ENCODE measurements around the gene DLGAP3.

- TF ChIP-seq CTCF (optimal IDR thresholded peaks at IDR 0.05 in 1 of 3, IDR thresholded peaks at IDR 0.05 in 1 of 3, conservative IDR thresholded peaks at IDR 0.05 in 1 of 3; ENCODE audit: extremely low read depth in 1 of 3, insufficient read depth in 2 of 3, low read length in 3 of 3) (no peak), EZH2 (IDR thresholded peaks at IDR 0.05; ENCODE audit: low read length) (no peak)
Measured at GRCh38 chr1:34898330-34898761, 31.1 kb downstream of the DLGAP3 start.

All from keratinocyte (primary cell).